Adrenal gland (tissue), 5 donors: Measurements from ENCODE around the gene GPSM1.

ENCODE experiments used
- CTCF ChIP-seq, 6 experiments: fragments of 450-650 bp in 4 of 6; fragments of 200-600 bp in 2 of 6; sonication (generic) in 1 of 6; IDR thresholded peaks; 1 replicate in 5 of 6; 2 replicates in 1 of 6; pipeline versions ENCODE4 v1.5.1 to v1.8.0; 2016 to 2021; ENCODE audit warnings: antibody characterized with exemption in 6 of 6, mild to moderate bottlenecking in 2 of 6, moderate library complexity in 1 of 6
- POLR2A ChIP-seq, 2 donors: fragments of 450-650 bp; IDR thresholded peaks; one replicate each; pipeline ENCODE4 v1.6.1; 2017; ENCODE audit warnings: antibody characterized with exemption in 2 of 2, mild to moderate bottlenecking in 2 of 2, moderate library complexity in 1 of 2
- donor health status: DM: no; HTN: no; CAD: no.

- TF ChIP-seq CTCF (IDR thresholded peaks at IDR 0.05) (no peak), POLR2A (IDR thresholded peaks at IDR 0.05) (no peak)
Observed at GRCh38 chr9:136318111-136318775, 9.1 kb upstream of the GPSM1 start.
